Panc1 (cell line): ENCODE results near the gene SCOC. TPM values are rescaled to one million over a fixed set of nuclear protein-coding genes. Genes with fewer than 3 reads are reported as not detected.

Source experiments
- ATAC-seq: fragments of 200-7000 bp; cut with Tn5 transposase; 2 replicates; pipeline ENCODE4 v1.9.1; 2020; ENCODE audit warnings: mild to moderate bottlenecking, moderate library complexity
- BruUV-seq: library from RNA; stranded (reverse); fragments of 400-500 nt; replicated peaks from 2 replicates; lab custom pipeline; 2021; lab: Mats Ljungman, UMichigan
- CTCF ChIA-PET: fragments of 300-600 bp; sonication (Branson Sonifier 250); formaldehyde crosslinking; loops from one replicate; lab custom pipeline; 2022; ENCODE audit warnings: antibody characterized with exemption; lab: Charles Lee
- POLR2A ChIA-PET: fragments of 300-600 bp; sonication (Branson Sonifier 250); formaldehyde crosslinking; loops from one replicate; lab custom pipeline; 2022; ENCODE audit warnings: antibody characterized with exemption; lab: Charles Lee
- DNase-seq: peaks from one replicate; pipeline ENCODE4 v3.0.0-alpha.2; 2010; ENCODE audit warnings: low read depth, low spot score
- H3K27ac ChIP-seq: 2 replicates; pipeline ENCODE4 v1.5.1; 2011; ENCODE audit warnings: mild to moderate bottlenecking, low read length, inconsistent platforms
- H3K27me3 ChIP-seq: fragments of 200-500 bp; sonication (Bioruptor generic); 2 replicates; pipeline ENCODE4 v1.6.0; 2014; ENCODE audit warnings: low read length, inconsistent platforms; ENCODE audit not compliant: control insufficient read depth, insufficient read depth
- H3K36me3 ChIP-seq: fragments of 200-500 bp; sonication (Bioruptor generic); 2 replicates; pipeline ENCODE4 v1.5.1; 2014; ENCODE audit warnings: inconsistent platforms, mild to moderate bottlenecking, low read length, moderate library complexity; ENCODE audit not compliant: control insufficient read depth, insufficient read depth
- H3K4me1 ChIP-seq: 2 replicates; pipeline ENCODE4 v1.5.1; 2011; ENCODE audit warnings: inconsistent platforms, mild to moderate bottlenecking, low read length, moderate library complexity; ENCODE audit not compliant: control insufficient read depth, insufficient read depth
- H3K4me3 ChIP-seq, 2 experiments: 2 replicates each; pipeline ENCODE4 v1.5.1; 2011 to 2012; ENCODE audit warnings: low read depth in 2 of 2, low read length in 2 of 2, mild to moderate bottlenecking in 2 of 2, inconsistent platforms in 1 of 2, moderate library complexity in 1 of 2
- H3K9me3 ChIP-seq: fragments of 200-500 bp; sonication (Bioruptor generic); 2 replicates; pipeline ENCODE4 v1.5.1; 2014; ENCODE audit warnings: low read depth, mild to moderate bottlenecking, inconsistent platforms, low read length, moderate library complexity; ENCODE audit not compliant: control insufficient read depth, insufficient read depth
- CTCF ChIP-seq: fragments of 450-650 bp; IDR thresholded peaks from 2 replicates; pipeline ENCODE4 v1.5.1; 2017; ENCODE audit warnings: mild to moderate bottlenecking
- TCF7L2 ChIP-seq: IDR thresholded peaks from 2 replicates; pipeline ENCODE4 v1.6.1; 2011; ENCODE audit warnings: mild to moderate bottlenecking, low read depth, low read length, inconsistent platforms
- in situ Hi-C: cut with HindIII; loops from 2 replicates; pipeline ENCODE4 v1.10.0; 2016; ENCODE audit warnings: low sequenced_read_pairs, low pct_unique_long_range_greater_than_20kb
- intact Hi-C: fragments of 100-400 bp; cut with micrococcal nuclease; formaldehyde crosslinking; loops from one replicate; pipeline ENCODE4 v1.10.0; 2022; ENCODE audit not compliant: unreplicated experiment
- total RNA-seq: library from RNA; stranded (reverse); gene quantifications from one replicate; pipeline ENCODE4 v1.2.1, GENCODE V29; 2021; ENCODE audit not compliant: unreplicated experiment

SCOC gene
- total RNA-seq, 1 experiment from 2014 or later = 30.2 TPM

GRCh38 chr4:140427919-140428471, 54.5 kb downstream of the SCOC start:
- Histone ChIP-seq H3K27ac (peak overlapping the region; percentile 67; the same call in 1 of the 2 replicates), H3K9me3 (no peaks in the 10 kb centered on the region), H3K27me3 (no peaks in the 10 kb centered on the region), H3K4me3 (peak overlapping the region; percentile 71 to 81), H3K36me3 (no peaks in the 10 kb centered on the region), H3K4me1 (peaks cover 9% of the 10 kb centered on the region)
- TF ChIP-seq TCF7L2 = no peak
- peak; percentile 27 for TF ChIP-seq CTCF
- ChIA-PET POLR2A (no interaction called here), CTCF (interaction anchor here (1.1 kb wide), 2 partner anchors 18 to 68 kb away, joined by 4 to 5 read pairs; no protein-coding TSS in a partner anchor)
- ATAC-seq (no peak), DNase-seq (peak; percentile 58)
- in situ Hi-C loops (no loop called here), intact Hi-C loops (no loop called here)
- no TSS peak for BruUV-seq

Other genes with a start within 250 kb of the SCOC start
- 7.7 TPM for gene MAML3, start 219.5 kb upstream of the SCOC start, total RNA-seq
- gene CLGN, start 54.0 kb downstream of the SCOC start, total RNA-seq = 5.4 TPM
- gene MGAT4D, start 124.6 kb downstream of the SCOC start, total RNA-seq = not detected
- gene ELMOD2, start 150.5 kb downstream of the SCOC start, total RNA-seq = 20.9 TPM
- gene UCP1, start 195.3 kb downstream of the SCOC start, total RNA-seq = not detected